ENCODE measurements around the gene PPP1R14B. TPM values are rescaled to one million over a fixed set of nuclear protein-coding genes. Genes with fewer than 3 reads are reported as not detected.

The PPP1R14B gene
- total RNA-seq, 1 experiment from 2014 or later: 583 TPM

GRCh38 chr11:64294774-64295173 lies 48.0 kb upstream of the PPP1R14B start:
- no peak for TF ChIP-seq CTCF (IDR thresholded peaks at IDR 0.05; ENCODE audit: unreplicated experiment)
- Mint-ChIP-seq H3K4me1 (ENCODE audit: insufficient read depth, unreplicated experiment) (peaks cover 10% of the 10 kb centered on the region), H3K27me3 (ENCODE audit: insufficient read depth, unreplicated experiment) (peaks cover 11% of the 10 kb centered on the region), H3K36me3 (ENCODE audit: insufficient read depth, unreplicated experiment) (peaks cover 6% of the 10 kb centered on the region), H3K4me3 (ENCODE audit: unreplicated experiment) (no peak overlapping the region), H3K27ac (ENCODE audit: low read depth, unreplicated experiment) (no peak overlapping the region), H3K9me3 (ENCODE audit: unreplicated experiment) (no peaks in the 10 kb centered on the region)
- POLR2A ChIA-PET: interaction anchor here (0.6 to 1.1 kb wide), 2 partner anchors 18 to 49 kb away, joined by 3 to 6 read pairs; no protein-coding TSS in a partner anchor
- no TSS peak for BruUV-seq (replicated peaks)
- intact Hi-C loops (cut with micrococcal nuclease): no loop called here
- DNase-seq (ENCODE audit: unreplicated experiment): no peak
- CTCF ChIA-PET: interaction anchor here (0.9 kb wide), 1 partner anchor 37 kb away, joined by 3 read pairs; no protein-coding TSS in a partner anchor

- Mint-ChIP-seq H3K27ac (ENCODE audit: low read depth, unreplicated experiment) (no peak overlapping the region), H3K36me3 (ENCODE audit: insufficient read depth, unreplicated experiment) (peaks cover 6% of the 10 kb centered on the region), H3K4me3 (ENCODE audit: unreplicated experiment) (no peak overlapping the region), H3K9me3 (ENCODE audit: unreplicated experiment) (no peaks in the 10 kb centered on the region), H3K4me1 (ENCODE audit: insufficient read depth, unreplicated experiment) (peaks cover 10% of the 10 kb centered on the region), H3K27me3 (ENCODE audit: insufficient read depth, unreplicated experiment) (peaks cover 11% of the 10 kb centered on the region)
- CTCF ChIA-PET: interaction anchor here (0.6 to 1.9 kb wide), 4 partner anchors 9 to 62 kb away, joined by 3 to 14 read pairs (median 6); no protein-coding TSS in a partner anchor
- TF ChIP-seq CTCF (IDR thresholded peaks at IDR 0.05; ENCODE audit: unreplicated experiment): no peak
- intact Hi-C loops (cut with micrococcal nuclease): no loop called here
- DNase-seq (ENCODE audit: unreplicated experiment): no peak
- POLR2A ChIA-PET: interaction anchor here (0.6 kb wide), 1 partner anchor 25 kb away, joined by 4 read pairs; the partner anchor contains the start of gene TRMT112
- no TSS peak for BruUV-seq (replicated peaks)
These were observed 45.9 kb upstream of the PPP1R14B start for GRCh38 chr11:64292460-64293254.

GRCh38 chr11:64291752-64292459 lies 45.2 kb upstream of the PPP1R14B start:
- CTCF ChIA-PET: interaction anchor here (0.6 to 1.9 kb wide), 3 partner anchors 9 to 63 kb away, joined by 3 to 14 read pairs (median 4); no protein-coding TSS in a partner anchor
- no TSS peak for BruUV-seq (replicated peaks)
- intact Hi-C loops (cut with micrococcal nuclease): no loop called here
- POLR2A ChIA-PET: no interaction called here
- Mint-ChIP-seq H3K4me3 (ENCODE audit: unreplicated experiment) (no peak overlapping the region), H3K9me3 (ENCODE audit: unreplicated experiment) (no peaks in the 10 kb centered on the region), H3K27ac (ENCODE audit: low read depth, unreplicated experiment) (no peak overlapping the region), H3K36me3 (ENCODE audit: insufficient read depth, unreplicated experiment) (peaks cover 6% of the 10 kb centered on the region), H3K4me1 (ENCODE audit: insufficient read depth, unreplicated experiment) (peaks cover 11% of the 10 kb centered on the region), H3K27me3 (ENCODE audit: insufficient read depth, unreplicated experiment) (peaks cover 11% of the 10 kb centered on the region)
- DNase-seq (ENCODE audit: unreplicated experiment): no peak
- no peak for TF ChIP-seq CTCF (IDR thresholded peaks at IDR 0.05; ENCODE audit: unreplicated experiment)

GRCh38 chr11:64291262-64291751 lies 44.6 kb upstream of the PPP1R14B start, which contains the start of gene KCNK4:
KCNK4 (plus strand) TSS chr11:64291302; CDS start chr11:64293019, 1,717 bp downstream.
- Mint-ChIP-seq H3K9me3 (ENCODE audit: unreplicated experiment) (no peaks in the 10 kb centered on the region), H3K27me3 (ENCODE audit: insufficient read depth, unreplicated experiment) (peaks cover 11% of the 10 kb centered on the region), H3K4me3 (ENCODE audit: unreplicated experiment) (no peak within 1 kb of the TSS), H3K4me1 (ENCODE audit: insufficient read depth, unreplicated experiment) (peaks cover 14% of the 10 kb centered on the region), H3K36me3 (ENCODE audit: insufficient read depth, unreplicated experiment) (peaks cover 9% of the 10 kb centered on the region), H3K27ac (ENCODE audit: low read depth, unreplicated experiment) (no peak within 1 kb of the TSS)
- no TSS peak for BruUV-seq (replicated peaks)
- intact Hi-C loops (cut with micrococcal nuclease): no loop called here
- CTCF ChIA-PET: no interaction called here
- no peak for TF ChIP-seq CTCF (IDR thresholded peaks at IDR 0.05; ENCODE audit: unreplicated experiment)
- DNase-seq (ENCODE audit: unreplicated experiment): no peak
- POLR2A ChIA-PET: no interaction called here

Measured in MCF 10A (cell line).